NOMO-1 treated with DMSO at 0.1 percent for 48 hours (cell line): ENCODE data around the gene NOP58.
"Not testable (repeated sequence)": the region's sequence is repeated elsewhere in the genome, so short reads cannot be mapped to it uniquely, and the experiment has no call there.

Source experiments
- DNase-seq: peaks from one replicate; lab custom pipeline; 2025; ENCODE audit not compliant: unreplicated experiment; lab: John Stamatoyannopoulos, UW

The NOP58 gene

DNA sequence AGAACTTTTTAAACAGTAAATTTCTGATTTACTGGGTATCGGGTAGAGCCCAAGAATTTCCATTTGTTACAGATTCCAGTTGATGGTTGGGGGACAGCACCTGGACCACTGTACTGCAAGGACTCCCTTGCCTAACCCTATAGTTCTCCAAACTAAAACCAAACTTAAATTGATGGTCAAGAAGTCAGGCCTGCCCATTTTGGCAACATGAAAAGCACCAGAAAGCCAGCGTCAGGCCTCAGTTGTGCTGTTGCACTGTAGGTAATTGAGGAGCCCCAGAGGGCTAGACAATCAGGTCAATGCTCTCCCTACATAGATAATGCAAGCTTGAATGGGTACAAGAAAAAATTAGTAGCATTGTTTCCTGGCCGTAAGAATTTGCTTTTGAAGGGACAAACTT, 40.5 kb downstream of the NOP58 start:
- no peak for DNase-seq

DNA sequence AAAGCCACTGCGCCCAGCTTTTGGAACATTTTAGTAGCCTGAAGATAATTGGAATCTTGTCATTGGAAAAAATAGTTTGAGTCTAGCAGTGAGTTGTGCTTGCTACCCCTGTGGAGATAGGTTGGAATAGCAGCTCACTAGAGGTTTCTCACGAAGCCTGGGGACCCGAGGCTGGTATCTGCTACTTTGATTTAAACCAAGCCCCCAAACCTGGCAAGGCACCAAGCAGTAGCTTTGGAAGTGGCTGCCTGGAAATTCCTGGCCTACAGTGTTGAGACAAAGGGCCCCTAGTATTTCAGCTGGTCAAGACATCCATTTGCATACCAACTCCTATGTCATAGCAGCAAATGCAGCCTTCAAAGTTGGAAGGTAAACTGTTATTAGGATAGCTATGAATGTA, 42.1 kb downstream of the NOP58 start:
- DNase-seq = no peak

DNA sequence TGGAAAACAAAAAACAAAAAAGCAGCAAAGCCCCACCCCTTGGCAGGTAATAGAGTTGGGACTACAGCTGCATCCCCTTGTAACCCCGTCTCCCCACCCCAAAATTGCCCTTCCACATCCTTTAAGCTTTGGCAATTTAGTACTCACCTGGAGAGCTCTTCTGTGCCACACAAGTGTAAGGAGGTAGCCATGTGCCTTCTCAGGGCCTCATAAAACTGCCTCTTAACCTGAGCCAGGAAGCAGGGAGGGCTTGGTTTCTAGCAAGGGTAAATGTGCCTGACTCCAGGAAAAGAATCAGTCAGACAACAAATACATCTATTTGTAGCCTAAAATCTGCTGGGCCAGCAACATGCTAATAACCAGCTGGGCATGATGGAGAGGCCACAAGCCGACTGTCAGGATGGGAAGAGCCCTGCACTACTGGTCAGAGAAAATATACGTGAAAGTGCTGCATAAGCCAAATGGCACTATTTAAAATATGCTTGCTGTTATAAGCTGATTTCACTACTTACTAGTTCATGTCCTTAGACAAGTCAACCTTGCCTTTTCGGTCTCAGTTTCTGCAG, 46.3 kb downstream of the NOP58 start:
- DNase-seq = no peak

DNA sequence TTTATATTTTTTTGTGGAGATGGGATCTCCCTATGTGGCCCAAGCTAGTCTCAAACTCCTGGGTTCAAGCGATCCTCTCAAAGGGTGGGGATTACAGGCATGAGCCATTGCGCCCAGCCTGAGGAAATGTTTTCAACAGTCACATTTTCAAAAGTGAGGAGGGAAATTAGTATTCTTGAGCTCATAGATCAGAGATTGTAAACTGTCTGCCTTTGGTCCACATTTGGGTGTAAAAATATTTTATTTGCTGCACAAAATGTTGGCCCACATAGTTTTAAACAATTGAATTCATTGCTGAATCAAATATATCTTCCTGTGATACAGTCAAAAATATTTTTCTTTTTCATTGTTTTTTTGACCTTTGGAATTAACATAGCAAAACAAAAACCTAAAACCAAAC, 48.6 kb downstream of the NOP58 start:
- no peak for DNase-seq

DNA sequence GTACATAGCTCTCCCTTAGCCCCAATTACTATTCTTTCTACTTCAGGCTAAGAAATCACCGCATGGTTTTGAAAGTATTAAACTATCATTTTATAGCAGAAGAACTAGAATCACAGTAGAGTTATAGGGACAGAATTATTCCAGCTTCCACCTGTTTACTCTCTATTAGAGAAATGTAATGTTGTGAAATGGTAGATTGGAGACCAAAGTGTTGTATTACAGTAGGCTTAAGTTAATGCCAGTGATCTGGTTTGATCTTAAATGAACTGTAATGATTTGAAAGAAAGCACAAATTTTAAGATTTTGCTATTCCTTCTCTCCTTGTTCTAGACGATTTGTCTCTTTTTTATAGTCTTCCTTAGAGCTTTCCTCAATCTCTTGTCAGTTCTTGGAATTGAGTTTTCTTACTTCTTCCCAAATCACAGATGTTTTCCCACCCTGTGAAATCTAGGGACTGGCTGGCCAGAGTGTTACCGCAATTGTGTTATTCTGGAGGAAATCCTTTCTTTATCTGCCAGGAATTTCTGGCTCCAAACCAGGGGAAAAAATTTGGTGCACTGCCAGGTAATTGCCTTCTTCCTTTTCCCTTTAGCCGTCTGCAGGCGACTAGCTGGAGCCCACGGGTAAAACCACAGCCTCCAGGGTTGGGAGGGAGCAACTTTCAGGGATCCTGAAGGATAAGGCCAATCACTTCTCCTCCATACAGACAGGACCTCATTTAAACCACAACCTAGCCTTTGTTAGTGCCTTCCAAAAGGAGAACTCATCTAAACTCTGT, 51.7 kb downstream of the NOP58 start:
- DNase-seq = no peak

DNA sequence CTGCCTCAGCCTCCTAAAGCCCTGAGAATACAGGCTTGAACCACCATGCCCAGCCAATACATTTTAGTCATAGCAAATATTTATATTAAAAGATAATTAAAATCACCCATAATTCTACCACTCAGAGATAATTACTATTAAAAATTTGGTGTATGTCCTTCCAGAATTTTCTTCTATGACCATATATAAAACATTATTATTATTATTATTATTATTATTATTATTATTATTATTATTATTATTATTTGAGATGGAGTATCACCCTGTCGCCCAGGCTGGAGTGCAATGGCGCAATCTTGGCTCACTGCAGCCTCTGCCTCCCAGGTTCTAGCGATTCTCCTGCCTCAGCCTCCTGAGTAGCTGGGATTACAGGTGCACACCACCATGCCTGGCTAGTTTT, 54.8 kb downstream of the NOP58 start:
- DNase-seq = not testable (repeated sequence)

DNA sequence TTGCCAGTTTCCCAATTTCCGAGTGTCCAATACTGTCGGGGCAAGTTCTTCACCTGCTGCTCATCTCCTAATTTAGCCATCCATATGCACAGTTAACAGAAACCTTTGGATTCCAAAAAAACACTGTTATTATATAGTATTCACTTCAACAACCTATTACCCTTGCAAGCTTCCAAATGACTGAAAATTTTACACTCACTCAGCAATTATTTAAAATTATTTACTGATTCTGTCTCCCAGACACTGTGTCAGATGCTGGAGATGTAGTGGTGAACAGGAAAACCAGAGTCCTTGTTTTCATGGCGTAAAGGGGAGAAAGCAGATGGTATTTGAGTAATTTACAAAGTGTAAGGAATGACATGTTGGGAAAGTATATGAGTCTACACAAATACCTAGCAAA, 56.9 kb downstream of the NOP58 start:
- no peak for DNase-seq

DNA sequence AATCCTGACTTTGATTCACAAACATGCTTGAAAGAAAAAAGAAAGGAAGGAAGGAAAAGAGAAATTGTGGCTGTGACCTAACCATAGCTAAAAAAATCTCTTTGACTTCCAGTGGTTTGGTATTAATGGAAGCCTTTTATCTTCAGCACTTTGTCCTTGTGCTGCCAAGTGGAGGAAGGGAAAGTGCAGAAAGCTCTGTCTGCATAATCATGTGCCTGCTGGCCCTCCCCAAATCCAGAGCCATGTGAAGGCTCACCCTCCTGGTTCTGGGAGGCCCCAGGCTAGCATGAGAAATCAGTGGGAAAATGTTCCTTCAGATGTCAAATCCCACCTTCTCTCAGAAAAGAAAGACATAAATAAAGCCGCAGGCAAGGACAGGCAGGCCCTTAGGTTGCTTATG, 62.3 kb downstream of the NOP58 start:
- DNase-seq = no peak

DNA sequence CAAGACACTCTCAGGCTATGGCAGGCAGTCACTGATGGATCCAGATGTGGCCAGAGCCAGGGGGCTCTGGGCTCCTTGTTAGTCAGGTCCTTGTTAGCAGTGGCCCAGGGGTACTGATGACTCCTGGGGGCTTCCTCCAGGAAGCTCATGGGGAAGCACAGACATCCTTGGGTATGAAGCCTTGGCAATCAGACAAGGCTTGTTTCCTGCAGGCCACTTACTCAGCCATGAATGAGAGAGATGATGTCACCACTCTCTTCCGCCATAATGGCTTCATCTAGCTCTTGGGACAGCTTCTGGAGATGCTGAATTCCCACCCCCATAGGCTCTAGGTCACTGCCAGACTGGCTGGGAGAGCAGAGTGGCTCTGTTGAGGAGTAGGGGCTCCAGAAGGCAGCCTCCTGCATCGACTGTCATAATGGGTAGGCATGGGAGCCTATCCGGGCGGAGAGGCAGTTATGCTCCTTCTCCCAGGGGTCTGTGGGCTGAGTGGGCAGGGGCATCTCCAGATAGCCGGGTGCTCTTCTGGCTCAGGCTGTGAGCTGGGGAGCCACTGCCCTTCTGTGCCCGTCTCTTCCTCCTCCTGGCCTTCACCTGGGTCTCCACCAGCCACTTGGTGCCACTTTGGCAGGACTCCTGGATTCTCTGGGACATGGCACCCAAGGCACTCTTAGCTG, 70.4 kb downstream of the NOP58 start:
- no peak for DNase-seq

DNA sequence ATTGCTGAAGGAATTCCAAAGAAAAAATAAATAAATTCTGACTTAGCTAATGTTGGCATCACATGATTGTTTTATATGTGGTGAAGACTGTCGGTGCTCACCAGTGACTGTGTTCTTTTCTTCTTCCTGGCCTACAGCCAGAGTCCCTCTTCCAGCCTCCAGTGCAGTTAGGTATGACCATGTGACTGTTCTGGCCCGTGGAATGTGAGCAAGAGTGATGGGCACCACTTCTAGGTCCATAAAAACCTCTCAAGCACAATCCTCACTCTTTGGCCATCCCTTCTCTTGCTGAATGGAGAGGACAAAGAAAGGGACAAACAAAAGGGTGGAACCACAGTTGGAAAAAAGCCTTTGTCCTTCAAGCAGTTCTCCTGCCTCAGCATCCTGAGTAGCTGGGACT, 71.6 kb downstream of the NOP58 start:
- DNase-seq = no peak

DNA sequence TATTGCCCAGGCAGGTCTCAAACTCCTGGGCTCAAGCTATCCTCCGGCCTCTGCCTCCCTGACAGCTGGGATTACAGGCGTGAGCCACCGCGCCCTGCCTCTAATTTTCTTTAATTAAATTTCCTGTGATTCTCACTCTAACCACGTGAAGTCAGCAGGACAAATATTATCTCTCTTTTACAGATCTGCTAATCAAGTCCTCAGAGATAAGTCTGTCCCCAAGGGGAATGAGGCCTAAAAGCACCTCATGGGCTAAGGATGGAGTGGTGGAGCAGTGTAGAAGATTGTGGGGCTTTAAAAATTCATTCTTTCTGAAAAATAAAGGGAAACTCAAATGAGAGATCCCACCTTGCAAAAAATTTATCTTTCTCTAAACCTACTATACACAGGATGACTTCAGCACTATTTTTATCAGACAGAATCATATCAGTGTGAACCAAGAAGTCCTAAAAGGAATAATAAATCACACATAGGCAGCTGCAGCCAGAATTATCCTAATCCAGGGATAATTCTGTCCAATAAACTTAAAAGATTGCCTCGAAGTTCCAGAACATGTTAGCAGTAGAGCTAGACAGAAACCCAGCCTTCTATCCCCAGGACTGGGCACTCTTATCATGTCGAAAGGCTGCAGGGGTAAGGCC, 72.3 kb downstream of the NOP58 start:
- DNase-seq = no peak

DNA sequence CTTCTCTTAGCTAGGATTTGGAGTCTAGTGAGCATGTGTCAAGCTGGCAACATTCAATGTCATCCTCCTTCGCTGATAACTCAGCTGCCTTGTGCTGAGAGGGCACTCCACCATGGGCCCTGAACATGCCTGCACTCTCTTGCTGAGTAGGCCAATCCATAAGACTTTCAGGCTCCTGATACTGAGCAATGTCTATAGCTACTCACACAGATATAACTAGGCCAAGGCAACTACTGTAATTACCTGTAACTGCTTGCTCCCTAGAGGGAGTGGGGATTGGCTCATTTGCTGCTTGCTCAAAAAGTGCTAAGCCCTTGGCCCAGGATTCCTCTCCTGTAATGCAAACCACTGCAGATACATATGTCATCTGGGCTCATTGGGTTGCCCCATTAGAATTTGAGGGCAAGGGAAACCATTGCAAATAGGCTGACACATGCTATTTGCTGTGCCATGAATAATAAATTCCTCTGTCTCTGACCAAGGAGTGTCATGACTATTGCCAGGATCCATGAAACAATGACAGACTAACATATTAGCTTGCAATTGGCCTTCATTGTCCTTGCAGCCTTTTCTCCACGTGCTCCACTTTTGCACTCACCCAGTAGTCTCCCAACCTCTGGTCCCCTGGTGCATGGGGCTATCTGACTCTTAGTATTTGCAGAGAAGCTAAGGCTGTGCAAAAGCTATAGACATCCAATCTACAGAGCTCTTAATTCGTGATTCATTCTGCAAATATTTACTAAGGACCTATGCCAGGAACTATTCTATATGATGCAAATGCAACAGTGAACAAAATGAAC, 73.7 kb downstream of the NOP58 start:
- no peak for DNase-seq

DNA sequence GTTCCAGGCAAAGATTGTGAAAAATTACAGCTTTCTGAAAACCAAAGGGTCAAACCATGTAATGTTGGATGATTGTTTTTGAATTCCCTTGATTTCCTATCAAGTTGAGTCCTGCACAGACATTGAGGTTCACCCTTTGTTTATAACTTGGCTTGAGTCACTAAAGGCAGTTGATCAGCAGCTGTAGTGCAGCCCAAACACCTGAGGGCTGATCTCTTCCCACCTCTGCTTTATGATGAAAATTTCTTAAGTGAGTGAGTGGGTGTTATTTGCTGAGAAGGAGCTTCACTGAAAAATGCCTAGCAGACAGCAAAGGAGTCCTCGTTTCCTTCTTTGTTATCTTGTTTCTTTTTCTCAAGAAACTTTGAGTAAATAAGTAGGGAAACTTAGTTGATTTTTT, 78.6 kb downstream of the NOP58 start:
- no peak for DNase-seq

DNA sequence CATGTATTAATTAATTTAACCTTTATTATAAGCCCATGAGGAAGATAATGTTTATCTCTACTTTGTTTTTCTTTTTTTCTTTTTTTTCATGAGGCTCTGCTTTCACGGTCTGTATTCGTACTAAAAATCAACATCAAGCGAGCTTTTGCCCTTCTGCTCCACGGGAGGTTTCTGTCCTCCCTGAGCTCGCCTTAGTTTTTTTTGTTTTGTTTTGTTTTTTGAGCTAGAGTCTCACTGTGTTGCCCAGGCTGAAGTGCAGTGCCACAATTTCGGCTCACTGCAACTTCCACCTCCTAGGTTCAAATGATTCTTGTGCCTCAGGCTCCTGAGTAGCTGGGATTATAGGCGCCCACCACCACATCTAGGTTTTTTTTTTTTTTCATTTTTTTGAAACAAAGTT, 80.6 kb downstream of the NOP58 start:
- no peak for DNase-seq
